Urinary bladder (tissue), 4 donors: Measurements from ENCODE around the gene S1PR1. TPM values are rescaled to one million over a fixed set of nuclear protein-coding genes. Genes with fewer than 3 reads are reported as not detected.

ENCODE experiments used
- DNase-seq: peaks from one replicate; pipeline ENCODE4 v3.0.0-alpha.2; 2015; ENCODE audit errors: extremely low spot score
- H3K27ac ChIP-seq: one replicate; pipeline ENCODE4 v1.5.1; 2013; ENCODE audit warnings: low read depth, mild to moderate bottlenecking, moderate library complexity
- H3K36me3 ChIP-seq: one replicate; pipeline ENCODE4 v1.6.1; 2013; ENCODE audit warnings: mild to moderate bottlenecking, moderate library complexity; ENCODE audit not compliant: insufficient read depth
- H3K4me1 ChIP-seq: one replicate; pipeline ENCODE4 v1.6.1; 2013; ENCODE audit warnings: mild to moderate bottlenecking, moderate library complexity; ENCODE audit not compliant: insufficient read depth
- H3K4me3 ChIP-seq: one replicate; pipeline ENCODE4 v1.5.1; 2013; ENCODE audit warnings: low read depth, low read length
- WGBS: extraction: QIAGEN DNeasy Blood & Tissue Kit; methylation state at CpG from one replicate; pipeline ENCODE4 v1.1.7; 2013; 5-methylcytosine and 5-hydroxymethylcytosine counted together
- polyA plus RNA-seq: library from polyadenylated mRNA; stranded (reverse); fragments of 200-250 nt; gene quantifications from one replicate; pipeline ENCODE4 v1.2.3, GENCODE V29; 2013
- total RNA-seq: library from RNA; depleted of rRNA; stranded (reverse); fragments of >200 nt; gene quantifications from one replicate; pipeline ENCODE4 v1.2.3, GENCODE V29; 2014
- donor health status: healthy with polysubstance abuse.
- donor health status: healthy.

S1PR1 gene
- total and polyA plus RNA-seq, 2 donors = 32.6 to 61.1 TPM

GRCh38 chr1:101264697-101265096, 27.9 kb downstream of the S1PR1 start:
- no peaks in the 10 kb centered on the region for H3K36me3 ChIP-seq
- H3K4me1 ChIP-seq = no peaks in the 10 kb centered on the region
- H3K4me3 ChIP-seq = no peak overlapping the region
- H3K27ac ChIP-seq = no peak overlapping the region
- DNase-seq = no peak
- 53% methylated on average over 2 of the region's 2 CpGs for WGBS

- Histone ChIP-seq H3K4me1 (no peaks in the 10 kb centered on the region), H3K27ac (no peak overlapping the region), H3K4me3 (no peak overlapping the region), H3K36me3 (no peaks in the 10 kb centered on the region)
- no peak for DNase-seq
- 88% methylated on average over 2 of the region's 2 CpGs for WGBS
Observed at GRCh38 chr1:101265684-101266083, 28.9 kb downstream of the S1PR1 start.

GRCh38 chr1:101267082-101267481, 30.3 kb downstream of the S1PR1 start:
- 78% methylated on average over 2 of the region's 2 CpGs for WGBS

DNA sequence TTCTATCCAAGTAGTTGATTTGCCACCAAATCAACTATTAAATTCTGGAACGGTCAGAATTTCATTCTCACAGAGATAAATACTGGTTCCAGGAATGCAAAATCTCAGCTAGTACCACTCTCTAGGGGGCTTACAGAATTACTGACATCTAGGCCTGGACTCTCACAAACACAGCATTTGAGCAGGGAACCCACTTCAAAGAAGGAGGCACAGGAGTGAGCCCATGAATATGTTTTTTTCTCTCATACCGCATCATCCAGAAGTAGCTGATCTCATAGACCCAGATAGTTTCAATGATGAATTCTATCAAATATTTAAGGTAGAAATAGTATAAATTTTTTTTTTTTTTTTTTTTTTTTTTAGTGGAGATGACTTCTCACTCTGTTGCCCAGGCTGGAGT, 32.1 kb downstream of the S1PR1 start:
- H3K27ac ChIP-seq = no peak overlapping the region
- no peak for DNase-seq
- no peaks in the 10 kb centered on the region for H3K36me3 ChIP-seq
- WGBS = 94% methylated on average over 2 of the region's 2 CpGs
- H3K4me1 ChIP-seq = no peaks in the 10 kb centered on the region
- no peak overlapping the region for H3K4me3 ChIP-seq

More at GRCh38 chr1:101267082-101267481, 30.3 kb downstream of the S1PR1 start:
- H3K4me3 ChIP-seq = no peak overlapping the region
- H3K4me1 ChIP-seq = no peaks in the 10 kb centered on the region
- DNase-seq = no peak
- no peaks in the 10 kb centered on the region for H3K36me3 ChIP-seq
- H3K27ac ChIP-seq = no peak overlapping the region

GRCh38 chr1:101275672-101276071, 38.9 kb downstream of the S1PR1 start:
- H3K4me3 ChIP-seq = no peak overlapping the region
- H3K27ac ChIP-seq = no peak overlapping the region
- 72% methylated on average over 5 of the region's 5 CpGs for WGBS
- DNase-seq = no peak
- H3K36me3 ChIP-seq = no peaks in the 10 kb centered on the region
- H3K4me1 ChIP-seq = no peaks in the 10 kb centered on the region

DNA sequence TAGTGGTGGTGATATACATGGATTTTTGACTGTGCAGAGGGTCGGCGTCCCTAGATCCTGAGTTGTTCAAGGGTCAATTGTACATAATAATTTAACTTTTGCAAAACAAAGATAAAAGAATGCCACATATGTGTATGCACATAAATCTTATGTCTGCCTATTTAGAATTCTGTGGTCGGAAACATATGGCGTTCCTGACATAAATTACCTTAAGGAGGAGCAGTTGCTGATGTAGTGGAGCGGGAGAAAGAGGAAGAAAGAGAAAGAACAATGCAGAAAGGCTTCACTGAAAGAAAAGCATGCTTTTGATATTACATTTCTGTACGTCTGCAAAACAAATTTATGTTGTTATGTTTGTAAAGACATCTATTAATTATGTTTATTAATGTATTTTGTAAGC, 40.0 kb downstream of the S1PR1 start:
- no peak for DNase-seq
- Histone ChIP-seq H3K36me3 (no peaks in the 10 kb centered on the region), H3K4me3 (no peak overlapping the region), H3K27ac (no peak overlapping the region), H3K4me1 (no peaks in the 10 kb centered on the region)
- WGBS = 64% methylated on average over 6 of the region's 6 CpGs

- H3K36me3 ChIP-seq = no peaks in the 10 kb centered on the region
- no peak overlapping the region for H3K27ac ChIP-seq
- no peak for DNase-seq
- H3K4me3 ChIP-seq = no peak overlapping the region
- no peaks in the 10 kb centered on the region for H3K4me1 ChIP-seq
- WGBS = 84% methylated on average over 4 of the region's 4 CpGs
Observed at GRCh38 chr1:101278238-101278637, 41.4 kb downstream of the S1PR1 start.

- no peak for DNase-seq
- H3K27ac ChIP-seq = no peak overlapping the region
- H3K36me3 ChIP-seq = no peaks in the 10 kb centered on the region
- H3K4me1 ChIP-seq = no peaks in the 10 kb centered on the region
- no peak overlapping the region for H3K4me3 ChIP-seq
- WGBS = 79% methylated on average over 3 of the region's 3 CpGs
Observed at GRCh38 chr1:101278845-101279244, 42.0 kb downstream of the S1PR1 start.

DNA sequence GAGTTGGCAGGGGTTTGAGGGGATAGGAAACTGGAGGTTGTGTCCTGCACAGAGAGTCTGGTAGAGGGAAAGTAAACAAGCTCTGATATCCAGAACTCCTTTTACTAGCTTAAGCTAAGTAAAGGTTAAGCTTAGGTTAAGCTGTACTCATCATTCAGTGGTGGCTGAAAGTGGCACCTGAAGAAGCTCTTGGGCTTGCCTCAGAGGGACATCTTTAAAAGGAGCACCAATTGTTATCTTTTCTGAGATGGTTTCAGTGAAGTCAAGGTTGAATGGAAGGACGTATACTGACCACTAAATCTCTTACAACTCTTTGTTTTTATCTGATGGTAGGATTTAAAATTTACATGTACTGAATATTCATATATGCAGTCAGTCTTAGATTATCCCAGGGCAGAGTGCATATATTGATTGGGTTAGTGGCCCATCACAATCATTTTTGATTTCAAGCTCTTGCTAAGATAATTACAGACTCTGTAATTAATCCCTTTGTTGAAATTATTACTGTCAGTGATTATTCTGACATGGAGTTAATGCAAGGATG, 43.3 kb downstream of the S1PR1 start:
- DNase-seq = no peak
- Histone ChIP-seq H3K4me1 (no peaks in the 10 kb centered on the region), H3K4me3 (no peak overlapping the region), H3K27ac (no peak overlapping the region), H3K36me3 (no peaks in the 10 kb centered on the region)
- 74% methylated on average over 1 of the region's 1 CpG for WGBS

GRCh38 chr1:101280942-101281654, 44.3 kb downstream of the S1PR1 start:
- DNase-seq = no peak
- H3K4me3 ChIP-seq = no peak overlapping the region
- no peaks in the 10 kb centered on the region for H3K36me3 ChIP-seq
- 94% methylated on average over 4 of the region's 4 CpGs for WGBS
- no peaks in the 10 kb centered on the region for H3K4me1 ChIP-seq
- no peak overlapping the region for H3K27ac ChIP-seq

GRCh38 chr1:101281751-101282150, 44.9 kb downstream of the S1PR1 start:
- no peaks in the 10 kb centered on the region for H3K36me3 ChIP-seq
- H3K4me1 ChIP-seq = no peaks in the 10 kb centered on the region
- no peak overlapping the region for H3K27ac ChIP-seq
- H3K4me3 ChIP-seq = no peak overlapping the region
- DNase-seq = no peak
- 97% methylated on average over 3 of the region's 3 CpGs for WGBS

DNA sequence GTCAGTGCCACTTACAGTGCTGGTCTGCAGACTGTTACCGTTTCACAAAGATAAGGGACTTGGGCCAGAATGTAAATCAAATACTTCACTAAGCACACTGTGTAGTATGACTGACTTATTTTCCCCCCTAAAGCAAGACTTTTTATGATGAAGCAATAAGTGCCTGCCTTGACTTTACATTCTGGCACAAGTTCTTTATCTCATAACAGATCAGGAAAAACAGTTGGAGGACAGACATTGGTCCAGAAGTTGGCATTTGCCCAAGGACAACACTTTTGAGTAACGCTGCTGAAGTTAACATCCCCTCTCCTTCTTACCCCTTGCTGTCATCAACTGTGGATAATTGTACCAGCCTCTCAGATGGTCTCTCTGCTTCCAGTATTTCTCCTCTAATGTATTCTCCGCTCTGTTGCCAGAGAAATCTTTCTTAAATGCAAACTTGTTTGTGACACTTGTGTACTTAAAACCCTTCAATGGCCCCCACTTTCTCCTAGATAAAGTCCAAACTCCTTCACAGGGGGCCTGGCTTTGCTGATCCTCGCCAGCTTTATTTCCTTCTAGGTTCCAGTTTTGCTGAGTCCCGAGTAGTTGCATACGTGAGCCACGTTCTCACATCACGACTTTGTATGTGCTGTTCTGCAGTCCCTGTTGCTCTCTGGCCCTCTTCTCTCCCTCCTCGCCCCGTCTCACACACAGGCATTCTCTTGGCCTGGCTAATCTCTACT, 45.7 kb downstream of the S1PR1 start:
- DNase-seq = no peak
- Histone ChIP-seq H3K4me3 (no peak overlapping the region), H3K4me1 (no peaks in the 10 kb centered on the region), H3K36me3 (no peaks in the 10 kb centered on the region), H3K27ac (no peak overlapping the region)
- 61% methylated on average over 10 of the region's 10 CpGs for WGBS

DNA sequence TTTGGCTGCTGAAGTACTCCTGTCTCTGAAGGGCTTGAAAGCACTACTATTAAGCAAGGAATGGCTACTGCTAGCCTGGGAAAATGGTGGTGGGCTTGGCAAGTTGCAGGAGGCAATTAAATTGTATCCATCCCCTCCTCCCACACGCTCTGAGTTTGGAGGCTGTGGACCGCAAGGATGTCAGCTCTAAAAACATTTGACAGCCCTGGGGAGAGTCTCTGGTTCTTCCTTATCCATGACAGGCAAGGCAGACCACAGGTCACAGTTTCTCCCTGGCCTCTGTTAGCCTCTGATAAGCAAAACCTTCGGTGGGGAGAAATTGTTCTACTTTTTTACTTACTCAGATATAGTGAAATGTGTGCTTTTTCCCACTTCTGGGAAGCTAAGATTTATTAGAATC, 46.6 kb downstream of the S1PR1 start:
- Histone ChIP-seq H3K36me3 (no peaks in the 10 kb centered on the region), H3K4me3 (no peak overlapping the region), H3K4me1 (no peaks in the 10 kb centered on the region), H3K27ac (no peak overlapping the region)
- 70% methylated on average over 3 of the region's 3 CpGs for WGBS
- no peak for DNase-seq

- DNase-seq = no peak
- Histone ChIP-seq H3K4me3 (no peak overlapping the region), H3K4me1 (no peaks in the 10 kb centered on the region), H3K36me3 (no peaks in the 10 kb centered on the region), H3K27ac (no peak overlapping the region)
- 81% methylated on average over 16 of the region's 16 CpGs for WGBS
Observed at GRCh38 chr1:101284021-101284420, 47.2 kb downstream of the S1PR1 start.
